Body of pancreas (tissue), 4 donors: ENCODE measurements around the gene TIMM17B.

ENCODE experiments used
- CTCF ChIP-seq, 7 experiments: fragments of 450-650 bp in 4 of 7; fragments of 200-600 bp in 3 of 7; sonication (generic) in 3 of 7; IDR thresholded peaks; one replicate each; pipeline ENCODE4 v1.5.1; 2016 to 2019; ENCODE audit warnings: antibody characterized with exemption in 7 of 7
- POLR2A ChIP-seq, 3 donors: fragments of 450-650 bp; IDR thresholded peaks; one replicate each; pipeline ENCODE4 v1.6.1; 2016; ENCODE audit warnings: antibody characterized with exemption in 3 of 3, mild to moderate bottlenecking in 2 of 3

- TF ChIP-seq POLR2A (IDR thresholded peaks at IDR 0.05): no peak
- no peak for TF ChIP-seq CTCF (IDR thresholded peaks at IDR 0.05)
These were observed 30.3 kb upstream of the TIMM17B start for GRCh38 chrX:48927736-48928382.
